Prostate gland (tissue), 2 donors: ENCODE data around the gene FBXO8.

Experiments used
- POLR2AphosphoS5 ChIP-seq: sonication (generic); formaldehyde crosslinking; IDR thresholded peaks from one replicate; pipeline ENCODE4 v1.6.1; 2017; ENCODE audit warnings: antibody characterized with exemption
- TF ChIP-seq, protein P1 (sequence below), 4 experiments: fragments of 200-600 bp in 2 of 4; fragments of 450-650 bp in 2 of 4; sonication (generic) in 2 of 4; IDR thresholded peaks; 1 replicate in 3 of 4; 2 replicates in 1 of 4; pipeline ENCODE4 v1.5.1; 2016 to 2019; ENCODE audit warnings: antibody characterized with exemption in 4 of 4, mild to moderate bottlenecking in 2 of 4, moderate library complexity in 2 of 4

GRCh38 chr4:174332741-174333493 lies 49.5 kb upstream of the FBXO8 start:
- TF ChIP-seq POLR2AphosphoS5 = no peak
- TF ChIP-seq, protein P1, sequence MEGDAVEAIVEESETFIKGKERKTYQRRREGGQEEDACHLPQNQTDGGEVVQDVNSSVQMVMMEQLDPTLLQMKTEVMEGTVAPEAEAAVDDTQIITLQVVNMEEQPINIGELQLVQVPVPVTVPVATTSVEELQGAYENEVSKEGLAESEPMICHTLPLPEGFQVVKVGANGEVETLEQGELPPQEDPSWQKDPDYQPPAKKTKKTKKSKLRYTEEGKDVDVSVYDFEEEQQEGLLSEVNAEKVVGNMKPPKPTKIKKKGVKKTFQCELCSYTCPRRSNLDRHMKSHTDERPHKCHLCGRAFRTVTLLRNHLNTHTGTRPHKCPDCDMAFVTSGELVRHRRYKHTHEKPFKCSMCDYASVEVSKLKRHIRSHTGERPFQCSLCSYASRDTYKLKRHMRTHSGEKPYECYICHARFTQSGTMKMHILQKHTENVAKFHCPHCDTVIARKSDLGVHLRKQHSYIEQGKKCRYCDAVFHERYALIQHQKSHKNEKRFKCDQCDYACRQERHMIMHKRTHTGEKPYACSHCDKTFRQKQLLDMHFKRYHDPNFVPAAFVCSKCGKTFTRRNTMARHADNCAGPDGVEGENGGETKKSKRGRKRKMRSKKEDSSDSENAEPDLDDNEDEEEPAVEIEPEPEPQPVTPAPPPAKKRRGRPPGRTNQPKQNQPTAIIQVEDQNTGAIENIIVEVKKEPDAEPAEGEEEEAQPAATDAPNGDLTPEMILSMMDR (IDR thresholded peaks at IDR 0.05) = no peak
